NOMO-1 treated with dmso at 0.1 percent for 144 hours (cell line): ENCODE results near the gene ACY1.

Experiments used
- DNase-seq: peaks from one replicate; lab custom pipeline; 2025; ENCODE audit not compliant: unreplicated experiment; lab: John Stamatoyannopoulos, UW

ACY1 gene

GRCh38 chr3:51982838-51983577 lies at the start of gene ACY1:
Gene ACY1 (plus strand): TSS chr3:51983535. CDS start chr3:51984065, 530 bp downstream.
- DNase-seq: peak; percentile 81

- no peak for DNase-seq
Observed at GRCh38 chr3:51934139-51934850, 49.0 kb upstream of the ACY1 start.

GRCh38 chr3:51934991-51935885 lies 48.1 kb upstream of the ACY1 start:
- no peak for DNase-seq

- no peak for DNase-seq
Observed at GRCh38 chr3:51935886-51936755, 47.2 kb upstream of the ACY1 start.

GRCh38 chr3:51937014-51937413 lies 46.3 kb upstream of the ACY1 start:
- no peak for DNase-seq

DNA sequence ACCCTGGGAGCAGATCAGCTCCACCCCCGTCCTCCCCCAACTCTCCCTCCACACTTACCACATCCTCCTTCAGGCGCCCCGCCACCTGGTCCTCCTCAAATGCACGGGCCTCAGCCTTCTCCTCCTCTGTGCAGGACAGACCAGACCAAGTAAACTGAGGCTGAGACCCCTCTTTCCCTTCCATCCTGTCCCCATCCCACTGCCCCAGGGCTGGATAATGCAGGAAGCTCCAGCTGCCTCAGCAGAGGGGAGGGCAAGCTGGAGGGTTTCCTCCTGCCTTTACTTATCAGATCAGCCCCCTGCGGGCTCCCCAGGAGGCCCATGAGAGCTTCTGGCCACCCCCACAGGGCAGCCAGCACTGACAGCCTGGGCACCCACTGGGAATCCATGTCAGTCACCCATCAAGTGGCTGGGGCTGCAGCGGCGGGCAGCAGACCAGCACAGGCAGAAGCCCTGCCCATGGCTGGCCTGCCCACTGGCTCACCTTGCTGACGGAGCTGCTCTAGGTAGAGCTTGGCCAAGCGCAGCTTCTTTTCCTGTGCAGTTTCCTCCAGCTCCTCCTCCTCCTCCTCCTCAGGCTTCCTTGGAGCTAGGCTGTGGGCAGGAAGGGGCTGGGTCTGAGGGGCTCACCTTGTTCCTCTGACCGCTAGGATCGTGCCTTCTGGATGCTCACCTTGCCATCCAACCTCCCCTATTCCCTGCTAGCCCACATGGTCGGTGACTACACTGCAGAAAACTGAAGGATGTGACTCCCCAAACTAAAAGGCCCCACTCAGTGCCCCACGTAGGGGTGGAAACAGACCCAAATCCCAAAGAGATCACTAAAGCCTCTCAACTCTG lies 45.5 kb upstream of the ACY1 start:
- DNase-seq: no peak

GRCh38 chr3:51938780-51939425 lies 44.4 kb upstream of the ACY1 start:
- no peak for DNase-seq

DNA sequence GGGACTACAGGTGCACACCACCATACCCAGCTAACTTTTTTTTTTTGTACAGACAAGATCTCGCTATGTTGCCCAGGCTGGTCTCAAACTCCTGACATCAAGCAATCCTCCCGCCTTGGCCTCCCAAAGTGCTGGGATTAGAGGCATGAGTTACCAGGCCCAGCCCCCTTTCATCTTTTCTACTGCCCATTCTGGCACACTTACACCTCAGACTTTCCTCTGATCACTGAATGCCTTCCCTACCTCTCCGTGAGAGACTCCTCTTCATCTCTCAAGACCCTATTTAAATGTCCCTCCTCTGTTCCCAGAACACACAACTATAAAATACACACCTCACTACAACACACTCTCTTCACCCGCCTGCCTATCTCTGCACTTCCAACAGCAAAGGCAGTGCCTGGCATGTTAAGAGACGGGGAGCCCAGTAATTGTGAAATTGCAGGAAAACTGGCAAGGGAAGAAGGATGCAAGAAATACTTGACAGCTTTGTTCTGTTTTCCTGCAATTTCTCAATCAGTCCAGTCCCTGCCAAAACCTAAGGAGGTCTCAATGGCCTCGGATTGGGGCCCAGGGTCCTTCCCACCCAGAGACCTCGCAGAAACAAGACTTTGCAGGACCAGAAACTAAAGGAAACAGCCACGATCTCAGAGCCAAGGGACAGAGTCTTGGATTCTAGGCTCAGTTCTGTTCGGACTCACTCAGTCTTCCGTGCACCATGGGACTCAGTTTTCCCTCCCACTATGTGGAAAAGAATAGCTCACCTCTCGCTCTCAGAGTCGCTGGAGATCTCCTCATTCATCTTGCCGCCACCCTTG lies 42.5 kb upstream of the ACY1 start:
- no peak for DNase-seq

DNA sequence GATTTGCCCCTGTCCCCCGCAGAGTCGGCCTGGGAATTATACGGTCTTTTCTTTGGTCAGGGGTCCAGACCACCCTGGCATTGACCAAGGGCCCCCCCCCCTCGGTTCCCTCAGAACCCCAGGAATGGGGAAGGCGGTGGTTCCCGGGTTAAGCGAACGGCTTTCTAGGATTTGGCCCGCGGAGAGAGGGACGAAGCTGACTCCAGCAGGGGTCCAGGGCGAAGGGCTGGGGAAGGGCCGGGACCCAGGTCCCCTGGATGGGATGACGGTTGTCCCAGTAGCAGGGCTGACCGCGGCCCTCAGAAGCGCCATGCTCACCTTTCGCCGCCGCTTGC lies 41.9 kb upstream of the ACY1 start:
- no peak for DNase-seq

GRCh38 chr3:51941798-51942602 lies 41.3 kb upstream of the ACY1 start, which contains the start of the genes PARP3 and RRP9:
Gene PARP3 (plus strand): TSS chr3:51942363. CDS start chr3:51943356, 993 bp downstream.
Gene RRP9 (minus strand): TSS chr3:51941904. CDS start chr3:51941867, 37 bp downstream.
- DNase-seq: peak; percentile 100

GRCh38 chr3:51942603-51943450 lies 40.5 kb upstream of the ACY1 start:
- DNase-seq: no peak

GRCh38 chr3:51943451-51944391 lies 39.6 kb upstream of the ACY1 start:
- no peak for DNase-seq

DNA sequence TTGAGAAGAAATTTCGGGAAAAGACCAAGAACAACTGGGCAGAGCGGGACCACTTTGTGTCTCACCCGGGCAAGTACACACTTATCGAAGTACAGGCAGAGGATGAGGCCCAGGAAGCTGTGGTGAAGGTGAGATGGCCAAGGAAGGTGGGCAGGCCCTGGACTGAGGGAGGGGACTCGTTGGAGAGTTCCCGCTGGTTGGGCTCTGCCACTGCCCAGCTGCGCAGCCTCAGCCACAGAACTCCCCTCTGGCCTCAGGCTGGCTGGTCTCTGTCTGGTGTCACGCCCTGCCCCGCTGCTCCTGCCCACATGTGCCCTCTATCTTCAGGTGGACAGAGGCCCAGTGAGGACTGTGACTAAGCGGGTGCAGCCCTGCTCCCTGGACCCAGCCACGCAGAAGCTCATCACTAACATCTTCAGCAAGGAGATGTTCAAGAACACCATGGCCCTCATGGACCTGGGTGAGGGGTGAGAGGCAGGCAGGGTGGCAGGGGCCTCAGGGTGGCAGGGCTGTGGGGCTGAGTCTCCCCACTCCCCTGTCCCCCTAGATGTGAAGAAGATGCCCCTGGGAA lies 38.8 kb upstream of the ACY1 start:
- DNase-seq: no peak

DNA sequence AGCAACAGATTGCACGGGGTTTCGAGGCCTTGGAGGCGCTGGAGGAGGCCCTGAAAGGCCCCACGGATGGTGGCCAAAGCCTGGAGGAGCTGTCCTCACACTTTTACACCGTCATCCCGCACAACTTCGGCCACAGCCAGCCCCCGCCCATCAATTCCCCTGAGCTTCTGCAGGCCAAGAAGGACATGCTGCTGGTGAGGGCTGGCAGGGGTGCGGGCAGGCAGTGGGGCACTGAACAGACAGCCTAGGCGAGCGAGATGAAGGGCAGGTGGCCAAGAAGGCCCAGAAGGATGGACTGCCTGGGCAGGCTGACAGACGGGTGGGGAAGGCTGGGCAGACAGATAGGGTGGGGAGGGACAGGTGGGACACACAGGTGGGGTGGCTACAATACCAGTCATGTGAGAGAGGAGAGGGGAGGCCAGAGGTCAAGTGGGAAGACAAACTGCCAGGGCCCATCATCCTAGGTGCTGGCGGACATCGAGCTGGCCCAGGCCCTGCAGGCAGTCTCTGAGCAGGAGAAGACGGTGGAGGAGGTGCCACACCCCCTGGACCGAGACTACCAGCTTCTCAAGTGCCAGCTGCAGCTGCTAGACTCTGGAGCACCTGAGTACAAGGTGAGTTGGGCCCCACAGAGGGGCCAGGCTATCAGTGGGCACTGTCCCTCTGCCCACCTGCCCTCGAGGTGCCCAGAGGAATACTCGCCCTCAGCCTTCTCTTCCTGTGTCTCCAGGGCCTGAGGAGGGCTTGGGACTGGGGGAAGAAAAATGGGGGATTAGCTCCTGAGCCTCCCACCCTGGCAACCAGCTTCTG lies 38.1 kb upstream of the ACY1 start:
- DNase-seq: no peak
